Skeletal muscle satellite cell (primary cell): ENCODE data around the gene AHI1.
"Not testable (repeated sequence)": the region's sequence is repeated elsewhere in the genome, so short reads cannot be mapped to it uniquely, and the experiment has no call there.

Experiments
- H3K27me3 ChIP-seq: 2 replicates; pipeline ENCODE4 v1.7.0; 2013; ENCODE audit warnings: low read length; ENCODE audit not compliant: control insufficient read depth, insufficient read depth
- H3K36me3 ChIP-seq: 2 replicates; pipeline ENCODE4 v1.7.0; 2013; ENCODE audit warnings: mild to moderate bottlenecking, control low read depth, low read length; ENCODE audit not compliant: insufficient read depth
- H3K4me1 ChIP-seq: 2 replicates; pipeline ENCODE4 v1.7.0; 2013; ENCODE audit warnings: low read length; ENCODE audit not compliant: control insufficient read depth, insufficient read depth
- H3K4me2 ChIP-seq: 2 replicates; pipeline ENCODE4 v1.7.0; 2013; ENCODE audit warnings: mild to moderate bottlenecking, low read length
- H3K4me3 ChIP-seq: 2 replicates; pipeline ENCODE4 v1.7.0; 2013; ENCODE audit warnings: low read length
- H3K9ac ChIP-seq: 2 replicates; pipeline ENCODE4 v1.7.0; 2013; ENCODE audit warnings: mild to moderate bottlenecking, low read depth, low read length, moderate library complexity
- H3K9me3 ChIP-seq: replicated peaks from 2 replicates; pipeline ENCODE4 v1.7.0; 2013; ENCODE audit warnings: mild to moderate bottlenecking, control low read depth, low read length

The AHI1 gene

DNA sequence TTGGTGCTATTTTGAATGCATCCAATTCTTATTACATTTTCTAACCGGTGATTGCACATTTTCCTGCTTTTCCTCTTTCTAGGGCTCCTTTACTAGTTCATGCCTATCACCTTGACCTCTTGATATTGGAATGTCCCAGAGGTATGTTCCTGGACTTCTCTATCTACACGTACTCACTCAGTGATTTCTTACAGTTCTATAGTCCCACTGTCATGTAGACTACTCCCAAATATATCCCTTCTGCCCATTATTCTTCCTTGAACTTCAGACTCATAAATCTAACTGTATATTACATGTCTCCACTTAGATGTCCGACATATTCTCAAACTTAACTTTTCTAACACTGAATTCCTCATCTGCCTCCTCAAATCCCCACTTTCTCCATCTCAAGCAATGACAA lies 7.2 kb upstream of the AHI1 start:
- no peak overlapping the region for H3K4me2 ChIP-seq

DNA sequence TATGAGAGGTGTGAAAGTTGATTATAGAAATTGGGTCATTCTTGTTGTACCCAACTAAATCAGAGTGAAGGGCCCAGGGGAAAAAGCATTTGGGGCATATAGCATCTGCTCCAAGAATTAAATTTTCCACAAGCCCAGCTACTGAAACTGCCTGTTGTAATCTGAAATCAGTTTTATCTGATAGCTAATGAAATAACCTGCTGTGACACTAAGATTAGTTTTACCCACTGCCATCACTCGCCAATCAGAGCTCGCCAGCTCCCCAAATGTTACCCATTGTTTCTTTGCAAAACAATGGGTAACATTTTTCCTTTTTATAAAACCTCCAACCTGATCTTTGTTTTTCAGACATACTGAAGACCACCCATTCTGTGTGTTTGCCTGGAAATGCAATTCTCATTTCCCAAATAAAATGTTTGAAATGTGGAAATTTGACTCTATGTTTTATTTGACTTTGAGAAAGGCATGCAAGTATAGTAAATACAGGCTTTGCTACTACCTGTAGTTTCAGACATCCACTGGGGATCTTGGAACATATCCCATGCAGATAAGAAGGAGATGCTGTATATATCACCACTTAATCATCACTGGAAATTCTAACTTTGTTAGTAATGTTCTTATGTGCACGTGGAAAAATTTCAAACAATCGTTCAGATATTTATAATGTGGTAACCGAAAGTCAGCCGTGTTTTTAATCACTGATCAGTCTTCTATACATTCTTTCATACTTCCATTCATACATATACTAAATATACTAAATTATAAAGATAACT lies 6.3 kb upstream of the AHI1 start:
- Histone ChIP-seq H3K4me1 (peaks cover 5% of the 10 kb centered on the region), H3K27me3 (no peaks in the 10 kb centered on the region), H3K36me3 (no peaks in the 10 kb centered on the region), H3K4me3 (no peak overlapping the region), H3K4me2 (no peak overlapping the region), H3K9me3 (no peaks in the 10 kb centered on the region), H3K9ac (no peak overlapping the region)

More for the DNA sequence above, 7.2 kb upstream of the AHI1 start:
- Histone ChIP-seq H3K9me3 (no peaks in the 10 kb centered on the region), H3K4me3 (no peak overlapping the region), H3K36me3 (no peaks in the 10 kb centered on the region), H3K27me3 (no peaks in the 10 kb centered on the region), H3K4me1 (no peaks in the 10 kb centered on the region), H3K9ac (no peak overlapping the region)

DNA sequence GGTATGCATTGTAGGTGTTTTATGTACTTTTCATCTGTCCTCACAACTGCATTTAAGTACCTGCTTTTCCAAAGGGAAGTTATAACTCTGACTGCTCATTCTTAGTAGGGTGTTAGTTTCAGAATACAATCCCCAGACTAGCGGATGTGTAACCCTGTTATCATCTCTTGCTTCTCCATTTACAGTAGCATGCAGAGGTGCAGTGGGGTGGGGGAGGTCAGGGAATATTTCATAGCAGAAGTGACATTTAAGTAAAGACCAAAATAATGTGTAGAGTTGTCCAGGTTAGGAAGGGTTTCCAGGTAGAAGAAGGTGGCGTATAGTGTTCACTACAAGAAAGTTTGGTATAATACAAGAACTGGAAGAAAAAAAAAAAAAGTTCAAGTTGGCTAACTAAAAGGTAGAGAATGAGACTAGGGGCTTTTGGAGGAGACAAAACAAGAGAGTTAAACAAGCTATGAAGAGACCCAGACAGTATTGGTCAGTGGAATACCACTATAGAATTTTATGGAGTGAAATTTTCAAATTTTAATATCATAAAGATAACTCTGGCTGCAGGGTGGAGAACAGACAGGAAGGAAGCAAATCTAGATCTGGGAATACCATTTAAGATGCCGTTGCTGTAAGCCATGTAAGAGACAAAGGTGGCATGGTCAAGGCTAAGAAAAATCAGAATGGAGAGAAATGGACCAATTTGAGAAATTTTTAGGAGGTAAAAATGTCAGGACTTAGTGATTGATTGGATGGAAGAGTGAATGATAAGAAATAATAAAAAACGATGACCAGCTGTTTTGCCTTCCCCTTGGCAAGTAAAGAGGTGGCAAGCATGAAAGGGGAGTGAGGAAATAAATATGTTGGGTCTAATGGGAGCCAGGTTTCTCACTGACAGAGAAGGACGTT lies 2.2 kb upstream of the AHI1 start:
- H3K4me2 ChIP-seq = no peak overlapping the region
- no peak overlapping the region for H3K4me3 ChIP-seq
- H3K36me3 ChIP-seq = no peaks in the 10 kb centered on the region
- H3K9ac ChIP-seq = no peak overlapping the region
- H3K9me3 ChIP-seq = no peaks in the 10 kb centered on the region
- peaks cover 16% of the 10 kb centered on the region for H3K4me1 ChIP-seq
- no peaks in the 10 kb centered on the region for H3K27me3 ChIP-seq

DNA sequence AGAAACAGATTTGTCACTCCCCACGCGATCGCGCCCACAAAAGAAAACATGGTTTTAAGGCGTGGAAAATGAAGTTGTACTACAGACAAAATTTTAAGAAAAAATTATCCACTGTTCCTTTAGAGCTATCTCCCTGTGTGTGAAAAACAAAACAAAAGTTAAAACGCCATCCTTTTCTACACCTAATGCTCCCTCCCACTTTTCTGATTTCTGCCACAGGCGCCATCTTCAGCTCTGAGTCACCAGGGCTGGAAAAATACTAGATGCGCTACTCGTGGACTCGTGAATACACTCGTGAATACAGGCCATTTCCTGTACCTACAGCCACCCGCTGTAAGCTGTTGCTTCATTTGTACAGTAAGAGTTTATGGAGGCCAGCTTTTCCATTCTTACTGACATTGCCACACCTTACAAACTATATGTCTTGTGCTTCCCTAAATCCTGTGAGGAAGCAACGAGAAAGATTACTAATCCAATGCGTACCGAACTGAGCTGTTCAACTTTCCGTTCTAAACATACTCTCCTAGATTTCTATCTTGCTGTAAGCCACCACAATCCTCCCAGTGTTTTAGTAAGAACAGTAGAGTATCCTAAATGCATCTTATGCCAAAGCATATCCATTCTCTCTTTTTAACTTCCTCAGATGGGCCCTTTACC lies 773 bp upstream of the AHI1 start:
- Histone ChIP-seq H3K27me3 (no peaks in the 10 kb centered on the region), H3K9me3 (no peaks in the 10 kb centered on the region), H3K4me1 (peaks cover 27% of the 10 kb centered on the region), H3K4me2 (peak overlapping the region; percentile 86), H3K36me3 (no peaks in the 10 kb centered on the region), H3K4me3 (peak overlapping the region; percentile 92), H3K9ac (peak overlapping the region; percentile 95)

DNA sequence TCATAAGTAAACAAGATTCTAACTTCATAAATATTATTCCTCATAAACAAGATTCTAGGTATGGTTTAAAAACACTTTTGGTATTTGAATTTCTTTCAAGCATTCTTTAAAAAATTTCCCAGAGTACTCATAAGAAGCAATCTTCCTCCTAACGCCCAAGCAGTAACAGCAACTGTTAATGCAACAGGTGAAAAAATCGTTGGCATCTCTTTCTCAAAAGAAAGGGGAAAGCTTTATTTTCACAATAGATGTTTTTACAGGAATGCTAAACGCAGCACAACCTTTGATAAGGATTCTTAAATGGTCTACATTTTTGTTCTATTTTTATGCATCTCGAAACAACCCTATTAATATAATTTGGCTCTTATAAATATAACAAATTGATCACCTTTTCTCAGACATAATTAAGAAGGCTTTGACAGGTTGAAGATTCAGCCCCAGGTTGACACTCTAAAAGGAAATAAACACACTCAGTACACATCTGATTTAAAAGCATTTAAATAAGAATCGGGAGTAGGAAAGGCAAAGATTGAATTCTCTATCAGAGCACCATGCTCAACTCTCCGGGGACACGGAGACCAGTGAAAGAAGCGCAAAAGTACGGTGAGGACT lies 634 bp downstream of the AHI1 start:
- Histone ChIP-seq H3K4me1 (peaks cover 35% of the 10 kb centered on the region), H3K36me3 (no peaks in the 10 kb centered on the region), H3K4me2 (peak overlapping the region; percentile 86), H3K9ac (peak overlapping the region; percentile 95), H3K4me3 (peak overlapping the region; percentile 92), H3K27me3 (no peaks in the 10 kb centered on the region), H3K9me3 (no peaks in the 10 kb centered on the region)

DNA sequence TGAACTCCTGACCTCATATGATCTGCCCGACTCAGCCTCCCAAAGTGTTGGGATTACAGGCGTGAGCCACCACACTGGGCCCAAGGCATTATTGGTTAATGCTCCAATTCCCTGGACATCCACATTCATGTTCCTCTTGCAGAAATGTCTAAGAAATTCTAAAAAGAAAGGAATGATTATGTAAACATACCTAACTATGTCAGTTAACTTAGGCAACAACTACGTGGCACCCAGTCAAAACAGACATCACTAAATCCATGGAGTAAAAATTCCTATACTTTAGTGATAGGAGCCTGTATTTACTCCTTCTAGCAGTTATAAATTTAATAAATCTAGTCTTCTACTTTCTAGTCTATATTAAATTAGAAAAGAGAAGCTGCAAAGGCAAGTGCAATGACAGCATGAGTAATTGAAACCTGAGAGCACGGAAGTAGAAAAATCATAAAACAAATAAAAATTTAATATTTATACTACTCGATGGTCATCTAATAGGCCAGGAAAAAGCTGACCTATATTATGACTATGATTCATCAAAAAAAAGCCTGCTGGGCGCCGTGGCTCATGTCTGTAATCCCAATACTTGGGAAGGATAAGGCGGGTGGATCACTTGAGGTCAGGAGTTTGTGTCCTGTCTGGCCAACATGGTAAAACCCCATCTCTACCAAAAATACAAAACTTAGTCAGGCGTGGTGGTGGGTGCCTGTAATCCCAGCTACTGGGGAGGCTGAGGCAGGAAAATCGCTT lies 4.2 kb downstream of the AHI1 start:
- Histone ChIP-seq H3K4me3 (no peak overlapping the region), H3K27me3 (no peaks in the 10 kb centered on the region), H3K4me1 (peaks cover 30% of the 10 kb centered on the region), H3K36me3 (peaks cover 31% of the 10 kb centered on the region), H3K9ac (no peak overlapping the region), H3K9me3 (no peaks in the 10 kb centered on the region), H3K4me2 (peak overlapping the region; percentile 13)

DNA sequence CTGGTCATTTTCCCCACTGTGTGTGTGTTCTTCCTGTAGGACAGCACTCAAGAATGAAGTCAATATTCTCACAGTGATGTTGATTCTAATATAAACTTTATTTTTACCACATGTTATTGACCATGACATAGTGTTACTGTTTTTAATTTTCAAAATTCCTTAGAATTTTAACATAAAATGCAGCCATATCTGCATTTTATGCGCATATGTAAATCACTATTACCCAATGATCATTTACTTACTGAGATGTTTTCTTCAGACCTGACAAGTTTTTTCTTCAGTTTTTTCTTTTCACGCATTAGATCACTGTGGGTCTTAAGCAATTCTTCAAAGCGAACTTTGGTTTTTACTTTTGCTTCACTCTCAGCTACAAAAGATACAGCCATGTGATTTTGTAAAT lies 7.2 kb downstream of the AHI1 start:
- Histone ChIP-seq H3K27me3 (no peaks in the 10 kb centered on the region), H3K9me3 (no peaks in the 10 kb centered on the region), H3K9ac (no peak overlapping the region), H3K36me3 (peaks cover 36% of the 10 kb centered on the region), H3K4me2 (no peak overlapping the region), H3K4me3 (no peak overlapping the region), H3K4me1 (peaks cover 35% of the 10 kb centered on the region)

DNA sequence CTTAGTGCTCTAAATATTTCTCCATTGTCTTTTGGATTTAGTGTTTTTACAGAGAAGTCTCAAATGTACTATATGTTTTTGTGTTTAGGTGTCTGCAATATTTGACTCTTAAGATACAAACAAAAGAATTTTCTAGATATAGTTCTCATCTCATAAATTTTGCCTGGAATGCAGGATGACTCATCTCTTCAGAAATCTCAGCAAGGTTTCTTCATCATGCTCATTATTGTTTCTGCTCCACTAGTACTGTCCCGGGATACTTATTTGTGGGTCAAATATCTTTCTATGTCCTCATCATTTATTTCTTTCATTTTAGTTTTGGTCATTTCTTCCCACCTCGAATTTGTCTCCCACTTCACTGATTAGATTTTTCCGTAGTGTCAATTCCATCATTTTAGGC lies 9.5 kb downstream of the AHI1 start:
- no peaks in the 10 kb centered on the region for H3K9me3 ChIP-seq
- H3K9ac ChIP-seq = no peak overlapping the region
- peaks cover 20% of the 10 kb centered on the region for H3K4me1 ChIP-seq
- peaks cover 45% of the 10 kb centered on the region for H3K36me3 ChIP-seq
- no peak overlapping the region for H3K4me3 ChIP-seq
- peak overlapping the region; percentile 36 for H3K4me2 ChIP-seq
- no peaks in the 10 kb centered on the region for H3K27me3 ChIP-seq

DNA sequence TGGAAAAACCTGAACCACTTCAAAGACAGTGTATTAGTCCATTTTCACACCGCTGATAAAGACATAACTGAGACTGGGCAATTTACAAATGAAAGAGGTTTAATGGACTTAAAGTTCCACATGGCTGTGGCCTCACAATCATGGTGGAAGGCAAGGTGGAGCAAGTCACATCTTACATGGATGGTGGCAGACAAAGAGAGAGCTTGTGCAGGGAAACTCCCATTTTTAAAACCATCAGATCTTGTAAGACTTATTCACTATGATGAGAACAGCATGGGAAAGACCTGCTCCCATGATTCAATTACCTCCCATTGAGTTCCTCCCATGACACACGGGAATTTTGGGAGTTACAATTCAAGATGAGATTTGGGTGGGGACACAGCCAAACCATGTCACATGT lies 13.6 kb downstream of the AHI1 start:
- not testable (repeated sequence) for H3K4me2 ChIP-seq, H3K4me3 ChIP-seq, H3K27me3 ChIP-seq, H3K9me3 ChIP-seq, H3K9ac ChIP-seq
- peaks cover 15% of the 10 kb centered on the region for H3K4me1 ChIP-seq
- H3K36me3 ChIP-seq = peaks cover 52% of the 10 kb centered on the region

DNA sequence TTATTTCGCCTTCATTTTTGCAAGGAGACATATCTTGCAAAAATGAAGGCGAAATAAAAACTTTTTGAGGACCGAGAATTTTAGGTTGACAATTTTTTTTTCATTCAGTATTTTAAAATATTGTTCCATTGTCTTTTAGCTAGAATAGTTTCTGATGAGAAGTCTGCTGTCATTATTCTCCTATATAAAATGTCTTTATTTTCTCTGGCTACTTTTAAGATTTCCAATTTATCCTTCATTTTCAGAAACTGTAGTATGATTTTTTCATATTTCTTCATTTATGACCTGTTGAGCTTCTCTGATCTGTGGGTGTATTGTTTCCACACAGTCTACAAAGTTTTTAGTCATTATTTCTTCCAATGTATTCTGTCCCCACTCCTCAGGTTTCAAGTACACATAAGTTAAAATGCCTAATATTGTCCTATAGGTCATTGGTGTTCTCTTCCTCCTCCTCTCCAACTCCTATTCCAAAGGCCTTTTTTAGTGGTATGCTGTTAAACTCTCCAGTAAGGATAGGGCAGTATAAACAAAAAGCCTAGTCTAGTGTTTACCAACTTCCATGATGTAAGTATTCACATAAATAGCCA lies 15.7 kb downstream of the AHI1 start:
- no peaks in the 10 kb centered on the region for H3K4me1 ChIP-seq
- H3K4me2 ChIP-seq = no peak overlapping the region
- no peaks in the 10 kb centered on the region for H3K27me3 ChIP-seq
- peaks cover 10% of the 10 kb centered on the region for H3K9me3 ChIP-seq
- H3K36me3 ChIP-seq = peaks cover 53% of the 10 kb centered on the region
- no peak overlapping the region for H3K9ac ChIP-seq
- H3K4me3 ChIP-seq = no peak overlapping the region
